NCI-H345 (cell line): ENCODE measurements around the gene UGT3A2.
"Not testable (repeated sequence)": the region's sequence is repeated elsewhere in the genome, so short reads cannot be mapped to it uniquely, and the experiment has no call there.

Experiments
- DNase-seq: peaks from one replicate; lab custom pipeline; 2025; lab: John Stamatoyannopoulos, UW

The UGT3A2 gene

DNA sequence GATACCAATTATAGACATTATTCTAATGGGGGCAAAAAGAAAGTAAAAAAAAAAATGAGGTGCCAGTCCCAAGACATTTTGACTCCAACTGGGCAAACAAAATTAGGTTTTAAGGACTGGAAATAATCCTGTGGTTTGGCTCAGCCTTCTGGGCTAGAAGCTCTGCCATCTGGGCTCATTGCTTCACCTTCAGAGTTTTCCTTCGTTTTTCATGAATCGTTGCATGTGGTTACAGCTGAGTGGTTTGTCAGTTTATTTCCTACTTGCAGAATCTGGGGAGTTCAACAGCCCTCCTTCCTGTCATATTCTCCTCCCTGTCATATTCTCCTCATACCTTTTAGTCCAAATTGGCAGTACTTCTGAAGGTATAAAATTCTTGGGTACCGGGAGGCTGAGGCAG is 12.0 kb downstream of the UGT3A2 start:
- DNase-seq: no peak

GRCh38 chr5:36052538-36052937 is 14.1 kb downstream of the UGT3A2 start:
- DNase-seq: no peak

- DNase-seq: no peak
Measured at GRCh38 chr5:36049949-36050348, 16.7 kb downstream of the UGT3A2 start.

DNA sequence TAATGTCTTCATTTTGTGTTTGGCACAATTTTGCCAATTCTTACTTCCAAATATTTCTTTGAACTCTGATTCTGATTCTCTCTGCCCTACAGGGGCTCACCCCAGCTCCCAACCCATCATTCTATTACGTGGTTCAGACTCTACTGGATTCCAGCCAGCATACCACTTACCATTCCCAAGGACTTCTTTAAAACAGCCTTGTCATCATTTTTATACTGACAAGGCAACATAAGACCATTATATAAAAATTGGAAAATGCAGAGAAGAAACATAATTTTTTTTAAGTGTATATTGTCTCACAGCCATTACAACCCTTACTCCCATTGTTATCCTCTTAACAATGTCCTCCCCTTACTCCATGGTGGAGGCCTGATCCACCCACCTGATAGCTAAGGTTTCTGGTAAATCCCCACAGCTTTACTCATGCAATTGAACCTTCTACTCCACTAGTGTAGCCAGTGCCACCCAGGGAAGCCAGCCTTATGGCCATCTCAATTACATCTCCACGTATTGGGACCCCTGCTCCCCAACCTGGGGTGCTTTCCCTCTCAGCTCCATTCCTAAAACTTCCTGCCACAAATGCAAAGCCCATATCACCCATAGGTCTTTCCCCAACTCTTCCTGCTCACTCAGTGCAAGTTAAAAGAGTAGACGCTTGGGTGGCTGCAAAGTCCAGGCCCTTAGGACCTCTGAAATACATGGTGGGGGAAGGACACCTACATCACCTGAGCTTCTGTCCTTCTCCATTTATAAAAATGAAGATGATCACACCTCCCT is 19.1 kb downstream of the UGT3A2 start:
- no peak for DNase-seq

- DNase-seq: no peak
Measured at GRCh38 chr5:36045895-36046294, 20.8 kb downstream of the UGT3A2 start.

- DNase-seq: no peak
Measured at GRCh38 chr5:36041537-36041845, 25.2 kb downstream of the UGT3A2 start.

GRCh38 chr5:36040651-36041536 is 25.8 kb downstream of the UGT3A2 start:
- peak; percentile 91 for DNase-seq

GRCh38 chr5:36035696-36036095 is 31.0 kb downstream of the UGT3A2 start:
- no peak for DNase-seq

- DNase-seq: not testable (repeated sequence)
Measured at GRCh38 chr5:36034536-36035134, 32.0 kb downstream of the UGT3A2 start.

DNA sequence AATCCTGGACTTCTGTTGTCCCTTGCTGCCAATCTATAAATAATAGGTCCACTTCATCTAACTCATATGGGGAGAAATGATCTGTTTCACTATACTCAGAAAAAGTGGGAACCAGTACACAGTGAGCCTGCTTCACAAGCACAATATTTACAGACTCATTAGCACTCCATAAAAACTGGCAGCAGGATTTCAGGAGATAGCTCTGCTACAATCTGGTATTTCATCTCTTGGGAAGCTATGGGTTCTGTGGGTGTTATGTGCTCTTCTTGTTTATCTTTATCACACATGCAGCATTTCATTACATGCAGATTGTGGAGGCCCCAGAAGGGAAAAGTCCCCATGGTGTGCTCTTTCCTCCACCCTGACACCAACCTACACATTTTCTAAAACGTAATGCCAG is 33.2 kb downstream of the UGT3A2 start:
- DNase-seq: no peak

GRCh38 chr5:36033047-36033446 is 33.6 kb downstream of the UGT3A2 start:
- no peak for DNase-seq

DNA sequence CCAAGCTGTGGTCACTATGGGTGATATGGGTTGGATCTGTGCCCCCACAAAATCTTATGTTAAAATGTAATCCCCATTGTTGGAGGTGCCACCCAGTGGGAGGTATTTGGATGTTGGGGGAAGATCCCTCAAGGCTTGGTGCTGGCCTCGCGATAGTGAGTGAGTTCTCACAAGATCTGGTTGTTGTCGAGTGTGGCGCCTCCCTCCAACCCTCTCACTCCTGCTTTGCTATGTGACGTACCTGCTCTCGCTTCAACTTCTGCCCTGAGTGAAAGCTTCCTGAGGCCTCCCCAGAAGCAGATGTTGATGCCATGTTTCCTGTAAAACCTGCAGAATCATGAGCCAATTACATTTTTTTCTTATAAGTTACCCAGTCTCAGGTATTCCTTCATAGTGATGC is 35.5 kb downstream of the UGT3A2 start:
- no peak for DNase-seq

DNA sequence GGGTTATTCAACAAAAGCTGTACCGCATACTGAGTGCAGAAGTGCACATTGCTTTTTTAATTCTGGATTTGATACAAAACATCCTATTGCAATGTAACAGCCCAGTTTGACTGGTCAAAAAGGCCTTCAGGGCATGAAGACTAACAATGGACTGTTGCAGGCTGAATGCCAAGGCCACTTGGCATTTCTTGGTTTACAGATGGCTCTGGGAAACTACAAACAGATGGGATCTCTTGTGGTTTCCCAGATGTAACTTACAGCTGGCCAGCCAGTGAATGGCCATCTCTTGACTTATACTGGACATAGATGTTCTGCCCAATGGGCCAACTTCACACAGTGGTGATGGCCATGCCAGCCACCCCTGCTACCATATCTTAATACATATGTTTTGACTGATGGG is 36.8 kb downstream of the UGT3A2 start:
- no peak for DNase-seq

DNA sequence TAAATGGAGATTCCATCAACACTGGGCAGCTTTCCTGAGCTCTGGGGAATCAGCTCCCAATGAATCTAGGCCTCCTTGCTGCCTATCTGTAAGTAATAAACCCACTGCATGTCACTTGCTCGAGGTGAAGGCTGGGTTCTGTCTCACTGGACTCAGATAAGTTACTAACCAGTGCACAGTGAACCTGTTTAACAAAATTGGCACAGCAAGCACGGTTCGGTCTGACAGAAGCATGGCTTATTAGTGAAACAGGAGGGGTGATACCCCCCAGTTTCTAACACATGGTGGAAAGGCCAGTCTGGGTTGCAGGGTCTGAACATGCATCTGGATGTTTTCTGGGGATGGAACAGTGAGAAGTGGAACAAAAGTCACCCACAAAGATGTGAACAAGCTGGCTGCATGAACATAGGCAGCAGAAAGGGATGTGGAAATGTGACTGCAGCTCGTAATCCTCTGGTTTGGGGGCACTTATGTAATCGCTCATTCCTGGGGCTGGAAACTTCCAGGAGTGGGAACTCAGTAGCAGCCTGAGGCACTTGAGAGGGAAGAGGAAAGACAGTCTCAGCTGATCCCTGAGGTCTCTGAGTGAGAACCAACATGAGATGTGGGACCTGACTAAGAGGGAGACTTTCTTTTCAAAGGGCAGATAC is 37.7 kb downstream of the UGT3A2 start:
- DNase-seq: no peak

DNA sequence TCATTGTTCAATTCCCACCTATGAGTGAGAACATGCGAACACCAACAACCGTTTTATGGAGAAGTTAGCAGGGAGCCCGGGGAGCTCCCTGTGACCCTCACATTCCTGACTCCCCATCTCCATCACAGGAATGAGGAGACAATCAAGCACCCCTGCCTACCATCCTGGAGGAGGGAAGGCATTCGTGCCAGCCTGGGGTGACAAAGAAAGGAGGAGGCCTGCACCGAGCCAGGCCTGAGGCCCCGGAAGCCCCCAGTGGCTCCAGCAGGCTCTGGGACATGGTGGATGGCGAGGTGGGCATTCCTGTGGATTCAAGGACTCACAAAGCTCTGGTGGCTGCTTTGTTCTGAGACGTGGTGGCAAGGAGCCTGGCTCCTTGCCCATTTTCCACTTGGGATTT is 39.0 kb downstream of the UGT3A2 start:
- DNase-seq: no peak

DNA sequence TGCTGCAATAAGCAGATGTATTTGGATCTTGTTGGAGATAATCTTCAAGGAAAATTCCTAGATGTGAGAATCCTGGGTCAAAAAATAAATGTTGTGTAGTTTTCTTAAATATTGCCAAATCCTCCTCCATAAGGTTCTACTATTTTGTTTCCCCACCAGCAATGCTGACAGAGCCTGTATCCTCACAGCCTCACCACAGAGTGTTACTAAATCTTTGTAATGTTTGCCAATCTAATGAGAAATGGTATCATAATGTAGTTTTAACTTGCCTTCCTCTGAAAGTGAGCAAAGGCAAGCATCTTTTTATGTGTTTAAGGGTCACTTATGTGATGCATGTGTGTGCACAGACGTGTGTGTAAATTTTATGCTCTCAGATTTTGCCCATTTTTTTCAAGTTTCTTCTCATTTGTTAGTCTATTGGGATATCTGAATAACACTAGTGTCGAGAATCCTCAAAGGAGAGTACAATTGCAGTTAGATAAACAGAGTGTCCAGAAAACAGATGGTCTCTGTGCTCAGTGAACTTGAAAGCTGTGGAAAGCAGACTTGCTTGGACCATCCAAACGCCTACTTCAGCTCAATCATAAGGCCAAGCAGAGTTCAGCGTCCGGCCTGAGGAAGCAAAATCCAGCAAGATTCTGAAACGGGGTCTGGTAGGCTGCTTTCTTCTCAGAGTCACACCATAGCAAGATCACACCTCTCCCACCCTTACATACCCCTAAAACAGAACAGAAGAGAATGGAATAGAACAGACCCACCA is 39.8 kb downstream of the UGT3A2 start:
- DNase-seq: no peak

- not testable (repeated sequence) for DNase-seq
Measured at GRCh38 chr5:36022246-36022645, 44.4 kb downstream of the UGT3A2 start.

DNA sequence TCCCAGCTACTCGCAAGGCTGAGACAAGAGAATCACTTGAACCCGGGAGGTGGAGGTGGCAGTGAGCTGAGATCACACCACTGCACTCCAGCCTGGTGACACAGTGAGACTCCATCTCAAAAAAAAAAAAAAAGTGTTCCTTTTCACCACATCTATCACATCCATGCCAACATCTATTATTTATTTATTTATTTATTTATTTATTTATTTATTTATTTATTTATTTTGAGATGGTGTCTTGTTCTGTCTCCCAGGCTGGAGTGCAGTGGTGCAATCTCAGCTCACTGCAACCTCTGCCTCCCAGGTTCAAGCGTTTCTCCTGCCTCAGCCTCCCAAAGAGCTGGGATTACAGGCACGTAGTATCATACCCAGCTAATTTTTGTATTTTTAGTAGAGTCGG is 47.1 kb downstream of the UGT3A2 start:
- DNase-seq: not testable (repeated sequence)

GRCh38 chr5:36017622-36018021 is 49.1 kb downstream of the UGT3A2 start:
- DNase-seq: no peak

DNA sequence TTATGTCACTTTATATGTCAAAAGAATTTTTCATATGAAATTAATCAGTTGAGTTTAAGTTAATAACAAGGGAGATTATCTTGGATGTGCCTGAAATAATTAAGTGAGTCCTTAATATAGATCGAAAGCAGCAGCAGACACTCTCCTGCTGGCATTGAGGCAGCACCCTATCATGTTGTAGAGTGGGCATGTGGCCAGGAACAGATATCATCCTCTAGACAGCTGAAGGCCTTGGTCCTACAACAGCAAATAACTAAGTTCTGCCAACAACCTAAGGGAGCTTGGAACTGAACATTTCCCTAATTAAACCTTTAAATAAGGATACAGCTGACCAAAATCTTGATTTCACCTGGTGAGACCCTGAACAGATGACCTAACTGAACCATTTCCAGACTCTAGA is 49.7 kb downstream of the UGT3A2 start:
- no peak for DNase-seq

DNA sequence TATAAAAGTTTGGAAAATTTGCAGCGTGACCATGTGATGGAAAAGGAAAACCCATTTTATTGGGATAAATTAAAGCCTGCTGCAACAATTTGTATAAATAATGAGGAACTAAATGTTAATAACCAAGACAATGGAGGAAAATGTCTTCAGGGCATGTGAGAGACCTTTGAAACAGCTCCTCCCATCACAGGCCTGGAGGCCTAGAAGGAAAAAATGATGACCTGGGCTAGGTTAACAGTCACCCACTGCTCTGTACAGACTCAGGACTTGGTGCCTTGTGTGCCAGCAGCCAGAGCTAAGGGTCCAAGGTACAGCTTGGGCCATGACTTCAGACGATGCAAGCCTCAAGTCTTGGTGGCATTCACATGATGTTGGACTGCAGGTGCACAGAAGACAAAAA is 53.5 kb downstream of the UGT3A2 start:
- no peak for DNase-seq

GRCh38 chr5:36009698-36010097 is 57.0 kb downstream of the UGT3A2 start:
- DNase-seq: no peak
